HEK293 (cell line): ENCODE data around the gene JOSD2.

Experiments used
- CTCF ChIA-PET: fragments of 350-600 bp; formaldehyde crosslinking; extraction: SDS; loops from one replicate; lab custom pipeline; 2021; ENCODE audit warnings: antibody characterized with exemption; lab: Yijun Ruan, JAX
- POLR2A ChIA-PET: fragments of 300-600 bp; formaldehyde crosslinking; extraction: SDS; loops from one replicate; lab custom pipeline; 2020; ENCODE audit warnings: antibody characterized with exemption, inconsistent platforms; lab: Yijun Ruan, JAX
- H3K27ac ChIP-seq: fragments of 200-500 bp; sonication (Bioruptor generic); 2 replicates; pipeline ENCODE4 v1.5.1; 2014; ENCODE audit warnings: low read depth, low read length, control low read depth, inconsistent platforms; ENCODE audit errors: extremely low read depth
- H3K36me3 ChIP-seq, 2 experiments: fragments of 200-500 bp in 1 of 2; sonication (Bioruptor generic) in 1 of 2; 1 replicate in 1 of 2; 2 replicates in 1 of 2; pipeline ENCODE4 v1.5.1; 2014 to 2017; ENCODE audit warnings: inconsistent platforms in 2 of 2, low read length in 2 of 2; ENCODE audit not compliant: control insufficient read depth in 2 of 2, insufficient read depth in 1 of 2
- H3K4me1 ChIP-seq: fragments of 200-500 bp; sonication (Bioruptor generic); 2 replicates; pipeline ENCODE4 v1.5.1; 2014; ENCODE audit warnings: mild to moderate bottlenecking, low read length, inconsistent platforms; ENCODE audit not compliant: control insufficient read depth, insufficient read depth
- H3K4me3 ChIP-seq: 2 replicates; pipeline ENCODE4 v1.5.1; 2011; ENCODE audit warnings: low read depth, mild to moderate bottlenecking, control low read depth, low read length, moderate library complexity
- H3K9me3 ChIP-seq: fragments of 200-500 bp; sonication (Bioruptor generic); 2 replicates; pipeline ENCODE4 v1.5.1; 2014; ENCODE audit warnings: low read depth, low read length, inconsistent platforms; ENCODE audit not compliant: control insufficient read depth, insufficient read depth
- GLIS2 ChIP-seq: fragments of 450-650 bp; formaldehyde crosslinking; IDR thresholded peaks from 2 replicates; pipeline ENCODE4 v1.5.1; 2016; ENCODE audit warnings: missing biosample characterization, missing genetic modification characterization
- HOXC10 ChIP-seq: sonication (generic); formaldehyde crosslinking; IDR thresholded peaks from 2 replicates; pipeline ENCODE4 v1.8.1; 2023; ENCODE audit warnings: mild to moderate bottlenecking, missing genetic modification reagents
- KLF7 ChIP-seq: fragments of 450-650 bp; formaldehyde crosslinking; IDR thresholded peaks from 2 replicates; pipeline ENCODE4 v1.5.1; 2016; ENCODE audit warnings: missing biosample characterization, missing genetic modification characterization, borderline replicate concordance
- MEIS1 ChIP-seq: sonication (generic); formaldehyde crosslinking; IDR thresholded peaks from 2 replicates; pipeline ENCODE4 v1.8.1; 2022; ENCODE audit warnings: missing genetic modification reagents, mild to moderate bottlenecking, borderline replicate concordance
- ZBTB48 ChIP-seq: fragments of 450-650 bp; formaldehyde crosslinking; IDR thresholded peaks from 2 replicates; pipeline ENCODE4 v1.5.1; 2016; ENCODE audit warnings: missing biosample characterization, missing genetic modification characterization
- ZFP41 ChIP-seq: fragments of 450-650 bp; formaldehyde crosslinking; IDR thresholded peaks from 2 replicates; pipeline ENCODE4 v1.5.1; 2016; ENCODE audit warnings: missing biosample characterization, missing genetic modification characterization, borderline replicate concordance
- ZNF221 ChIP-seq: fragments of 450-650 bp; formaldehyde crosslinking; IDR thresholded peaks from 2 replicates; pipeline ENCODE4 v1.5.1; 2017; ENCODE audit warnings: missing biosample characterization, missing genetic modification characterization, borderline replicate concordance
- ZNF23 ChIP-seq: fragments of 450-650 bp; formaldehyde crosslinking; IDR thresholded peaks from 2 replicates; pipeline ENCODE4 v1.5.1; 2016; ENCODE audit warnings: missing biosample characterization, missing genetic modification characterization, borderline replicate concordance
- ZNF248 ChIP-seq: fragments of 450-650 bp; formaldehyde crosslinking; IDR thresholded peaks from 2 replicates; pipeline ENCODE4 v1.5.1; 2017; ENCODE audit warnings: missing biosample characterization, missing genetic modification characterization
- ZNF311 ChIP-seq: fragments of 450-650 bp; formaldehyde crosslinking; IDR thresholded peaks from 2 replicates; pipeline ENCODE4 v1.5.1; 2017; ENCODE audit warnings: missing biosample characterization, missing genetic modification characterization, borderline replicate concordance
- ZNF423 ChIP-seq: fragments of 450-650 bp; formaldehyde crosslinking; IDR thresholded peaks from 2 replicates; pipeline ENCODE4 v1.5.1; 2016; ENCODE audit warnings: missing biosample characterization, missing genetic modification characterization
- ZNF558 ChIP-seq: fragments of 450-650 bp; formaldehyde crosslinking; IDR thresholded peaks from 2 replicates; pipeline ENCODE4 v1.5.1; 2016; ENCODE audit warnings: missing biosample characterization, missing genetic modification characterization
- ZNF645 ChIP-seq: fragments of 450-650 bp; formaldehyde crosslinking; IDR thresholded peaks from 2 replicates; pipeline ENCODE4; 2016; ENCODE audit warnings: missing biosample characterization, missing genetic modification characterization
- ZNF777 ChIP-seq: fragments of 450-650 bp; formaldehyde crosslinking; IDR thresholded peaks from 2 replicates; pipeline ENCODE4 v1.5.1; 2017; ENCODE audit warnings: missing biosample characterization, missing genetic modification characterization, borderline replicate concordance
- ZNF830 ChIP-seq: fragments of 450-650 bp; IDR thresholded peaks from 2 replicates; pipeline ENCODE4 v1.5.0; 2018; ENCODE audit warnings: missing biosample characterization, missing genetic modification characterization, low read depth, mild to moderate bottlenecking, moderate library complexity
- ZSCAN30 ChIP-seq: fragments of 450-650 bp; IDR thresholded peaks from 2 replicates; pipeline ENCODE4 v1.5.1; 2018; ENCODE audit warnings: missing biosample characterization, mild to moderate bottlenecking, missing genetic modification characterization, moderate library complexity
- TF ChIP-seq, protein P1 (sequence below): fragments of 450-650 bp; formaldehyde crosslinking; IDR thresholded peaks from 2 replicates; pipeline ENCODE4 v1.5.0; 2017; ENCODE audit warnings: missing biosample characterization, missing genetic modification characterization, borderline replicate concordance
- TF ChIP-seq, protein P2 (sequence below): fragments of 450-650 bp; formaldehyde crosslinking; IDR thresholded peaks from 2 replicates; pipeline ENCODE4 v1.5.1; 2016; ENCODE audit warnings: missing biosample characterization, missing genetic modification characterization
- TF ChIP-seq, protein P3 (sequence below): fragments of 450-650 bp; IDR thresholded peaks from 2 replicates; pipeline ENCODE4 v1.5.1; 2018; ENCODE audit warnings: missing biosample characterization, missing genetic modification characterization
- TF ChIP-seq, protein P4 (sequence below): fragments of 450-650 bp; formaldehyde crosslinking; IDR thresholded peaks from 2 replicates; pipeline ENCODE4 v1.5.1; 2017; ENCODE audit warnings: missing biosample characterization, missing genetic modification characterization

Gene JOSD2

DNA sequence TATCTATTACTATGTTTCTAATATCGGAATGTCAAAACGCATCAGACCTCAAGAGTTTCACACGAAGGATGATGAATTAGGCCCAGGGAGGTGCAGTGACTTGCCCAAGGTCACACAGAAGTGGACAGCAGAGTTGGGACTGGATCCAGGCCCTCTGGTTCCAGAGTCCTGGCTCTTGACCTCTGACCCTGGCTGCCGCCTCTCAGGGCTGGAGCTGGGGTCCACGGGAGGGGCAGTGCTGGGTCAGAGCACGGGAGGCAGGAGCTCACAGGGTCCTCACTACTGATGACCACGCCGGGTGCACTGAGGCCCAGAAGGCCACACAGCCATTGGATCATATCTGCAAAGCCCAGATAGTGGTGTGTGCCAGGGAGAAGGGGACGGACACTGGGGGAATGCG lies 11.9 kb upstream of the JOSD2 start (continued):
- TF ChIP-seq, protein P1, sequence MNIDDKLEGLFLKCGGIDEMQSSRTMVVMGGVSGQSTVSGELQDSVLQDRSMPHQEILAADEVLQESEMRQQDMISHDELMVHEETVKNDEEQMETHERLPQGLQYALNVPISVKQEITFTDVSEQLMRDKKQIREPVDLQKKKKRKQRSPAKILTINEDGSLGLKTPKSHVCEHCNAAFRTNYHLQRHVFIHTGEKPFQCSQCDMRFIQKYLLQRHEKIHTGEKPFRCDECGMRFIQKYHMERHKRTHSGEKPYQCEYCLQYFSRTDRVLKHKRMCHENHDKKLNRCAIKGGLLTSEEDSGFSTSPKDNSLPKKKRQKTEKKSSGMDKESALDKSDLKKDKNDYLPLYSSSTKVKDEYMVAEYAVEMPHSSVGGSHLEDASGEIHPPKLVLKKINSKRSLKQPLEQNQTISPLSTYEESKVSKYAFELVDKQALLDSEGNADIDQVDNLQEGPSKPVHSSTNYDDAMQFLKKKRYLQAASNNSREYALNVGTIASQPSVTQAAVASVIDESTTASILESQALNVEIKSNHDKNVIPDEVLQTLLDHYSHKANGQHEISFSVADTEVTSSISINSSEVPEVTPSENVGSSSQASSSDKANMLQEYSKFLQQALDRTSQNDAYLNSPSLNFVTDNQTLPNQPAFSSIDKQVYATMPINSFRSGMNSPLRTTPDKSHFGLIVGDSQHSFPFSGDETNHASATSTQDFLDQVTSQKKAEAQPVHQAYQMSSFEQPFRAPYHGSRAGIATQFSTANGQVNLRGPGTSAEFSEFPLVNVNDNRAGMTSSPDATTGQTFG (tag by site-specific recombination): no peak
- TF ChIP-seq MEIS1 (CRISPR knock-in tag): no peak
- TF ChIP-seq ZNF645 (tag by site-specific recombination): no peak
- TF ChIP-seq GLIS2: no peak
- TF ChIP-seq ZNF423 (tag by site-specific recombination): no peak
- no peak for TF ChIP-seq ZBTB48
- TF ChIP-seq ZNF777 (tag by site-specific recombination): no peak
- TF ChIP-seq, protein P2, sequence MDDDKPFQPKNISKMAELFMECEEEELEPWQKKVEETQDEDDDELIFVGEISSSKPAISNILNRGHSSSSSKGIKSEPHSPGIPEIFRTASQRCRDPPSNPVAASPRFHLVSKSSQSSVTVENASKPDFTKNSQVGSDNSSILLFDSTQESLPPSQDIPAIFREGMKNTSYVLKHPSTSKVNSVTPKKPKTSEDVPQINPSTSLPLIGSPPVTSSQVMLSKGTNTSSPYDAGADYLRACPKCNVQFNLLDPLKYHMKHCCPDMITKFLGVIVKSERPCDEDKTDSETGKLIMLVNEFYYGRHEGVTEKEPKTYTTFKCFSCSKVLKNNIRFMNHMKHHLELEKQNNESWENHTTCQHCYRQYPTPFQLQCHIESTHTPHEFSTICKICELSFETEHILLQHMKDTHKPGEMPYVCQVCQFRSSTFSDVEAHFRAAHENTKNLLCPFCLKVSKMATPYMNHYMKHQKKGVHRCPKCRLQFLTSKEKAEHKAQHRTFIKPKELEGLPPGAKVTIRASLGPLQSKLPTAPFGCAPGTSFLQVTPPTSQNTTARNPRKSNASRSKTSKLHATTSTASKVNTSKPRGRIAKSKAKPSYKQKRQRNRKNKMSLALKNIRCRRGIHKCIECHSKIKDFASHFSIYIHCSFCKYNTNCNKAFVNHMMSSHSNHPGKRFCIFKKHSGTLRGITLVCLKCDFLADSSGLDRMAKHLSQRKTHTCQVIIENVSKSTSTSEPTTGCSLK: no peak
- no peak for TF ChIP-seq ZNF248
- no peak for TF ChIP-seq ZNF830
- TF ChIP-seq, protein P3, sequence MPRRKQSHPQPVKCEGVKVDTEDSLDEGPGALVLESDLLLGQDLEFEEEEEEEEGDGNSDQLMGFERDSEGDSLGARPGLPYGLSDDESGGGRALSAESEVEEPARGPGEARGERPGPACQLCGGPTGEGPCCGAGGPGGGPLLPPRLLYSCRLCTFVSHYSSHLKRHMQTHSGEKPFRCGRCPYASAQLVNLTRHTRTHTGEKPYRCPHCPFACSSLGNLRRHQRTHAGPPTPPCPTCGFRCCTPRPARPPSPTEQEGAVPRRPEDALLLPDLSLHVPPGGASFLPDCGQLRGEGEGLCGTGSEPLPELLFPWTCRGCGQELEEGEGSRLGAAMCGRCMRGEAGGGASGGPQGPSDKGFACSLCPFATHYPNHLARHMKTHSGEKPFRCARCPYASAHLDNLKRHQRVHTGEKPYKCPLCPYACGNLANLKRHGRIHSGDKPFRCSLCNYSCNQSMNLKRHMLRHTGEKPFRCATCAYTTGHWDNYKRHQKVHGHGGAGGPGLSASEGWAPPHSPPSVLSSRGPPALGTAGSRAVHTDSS (tag by site-specific recombination): no peak
- TF ChIP-seq ZNF23 (tag by site-specific recombination): no peak
- TF ChIP-seq, protein P4, sequence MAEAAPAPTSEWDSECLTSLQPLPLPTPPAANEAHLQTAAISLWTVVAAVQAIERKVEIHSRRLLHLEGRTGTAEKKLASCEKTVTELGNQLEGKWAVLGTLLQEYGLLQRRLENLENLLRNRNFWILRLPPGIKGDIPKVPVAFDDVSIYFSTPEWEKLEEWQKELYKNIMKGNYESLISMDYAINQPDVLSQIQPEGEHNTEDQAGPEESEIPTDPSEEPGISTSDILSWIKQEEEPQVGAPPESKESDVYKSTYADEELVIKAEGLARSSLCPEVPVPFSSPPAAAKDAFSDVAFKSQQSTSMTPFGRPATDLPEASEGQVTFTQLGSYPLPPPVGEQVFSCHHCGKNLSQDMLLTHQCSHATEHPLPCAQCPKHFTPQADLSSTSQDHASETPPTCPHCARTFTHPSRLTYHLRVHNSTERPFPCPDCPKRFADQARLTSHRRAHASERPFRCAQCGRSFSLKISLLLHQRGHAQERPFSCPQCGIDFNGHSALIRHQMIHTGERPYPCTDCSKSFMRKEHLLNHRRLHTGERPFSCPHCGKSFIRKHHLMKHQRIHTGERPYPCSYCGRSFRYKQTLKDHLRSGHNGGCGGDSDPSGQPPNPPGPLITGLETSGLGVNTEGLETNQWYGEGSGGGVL: no peak
- TF ChIP-seq ZFP41 (tag by site-specific recombination): no peak

- no peak overlapping the region for H3K4me3 ChIP-seq
- POLR2A ChIA-PET: no interaction called here
- H3K9me3 ChIP-seq: no peaks in the 10 kb centered on the region
- no peak for TF ChIP-seq ZNF221 (tag by site-specific recombination)
- no peak for TF ChIP-seq KLF7 (tag by site-specific recombination)
- no peak for TF ChIP-seq HOXC10
- TF ChIP-seq ZSCAN30: no peak
- TF ChIP-seq ZNF558: no peak
- no peak for TF ChIP-seq ZNF311 (tag by site-specific recombination)
- TF ChIP-seq, all 188 proteins: peak for 0
- Histone ChIP-seq H3K27ac (no peak overlapping the region), H3K36me3 (peaks cover 0 to 9% of the 10 kb centered on the region in 2 experiments; a peak in 1 of 3 replicates), H3K4me1 (no peaks in the 10 kb centered on the region)
- CTCF ChIA-PET: interaction anchor here (0.6 to 10.1 kb wide), 2 partner anchors 15 to 87 kb away, joined by 3 to 76 read pairs; no protein-coding TSS in a partner anchor
Measured at GRCh38 chr19:50520822-50521465, 10.0 kb upstream of the JOSD2 start.
